HepG2 (cell line): Measurements from ENCODE around the gene RASGRF1. TPM values are rescaled to one million over a fixed set of nuclear protein-coding genes. Genes with fewer than 3 reads are reported as not detected.

Experiments
- CERS6 ChIP-seq: sonication (generic); formaldehyde crosslinking; IDR thresholded peaks from 2 replicates; pipeline ENCODE4 v1.5.0; 2020; ENCODE audit warnings: missing genetic modification reagents
- DMTF1 ChIP-seq: sonication (generic); formaldehyde crosslinking; IDR thresholded peaks from 2 replicates; pipeline ENCODE4 v1.4.0; 2020; ENCODE audit warnings: mild to moderate bottlenecking, missing genetic modification reagents
- DZIP1 ChIP-seq: sonication (generic); formaldehyde crosslinking; IDR thresholded peaks from 2 replicates; pipeline ENCODE4 v1.5.0; 2020; ENCODE audit warnings: mild to moderate bottlenecking, missing genetic modification reagents
- FOXP1 ChIP-seq, 2 experiments: fragments of 450-650 bp in 1 of 2; IDR thresholded peaks; 2 replicates each; pipeline ENCODE4 v1.6.1; 2017 to 2018; ENCODE audit warnings: antibody characterized with exemption in 1 of 2
- GATAD2A ChIP-seq: IDR thresholded peaks from 2 replicates; pipeline ENCODE4 v1.6.1; 2016
- HNRNPK ChIP-seq: fragments of 200-400 bp; formaldehyde crosslinking; IDR thresholded peaks from 2 replicates; pipeline ENCODE4 v1.6.1; 2018; ENCODE audit warnings: low read length, low read depth, moderate library complexity, mild to moderate bottlenecking; ENCODE audit not compliant: poor library complexity, severe bottlenecking
- ISL2 ChIP-seq: sonication (generic); formaldehyde crosslinking; IDR thresholded peaks from 2 replicates; pipeline ENCODE4 v1.5.0; 2020; ENCODE audit warnings: missing genetic modification reagents
- LRRFIP1 ChIP-seq: sonication (generic); formaldehyde crosslinking; conservative IDR thresholded peaks from 2 replicates; pipeline ENCODE4 v1.4.0; 2020; ENCODE audit warnings: missing genetic modification reagents
- MXD4 ChIP-seq: IDR thresholded peaks from 2 replicates; pipeline ENCODE4 v1.6.1; 2016; ENCODE audit warnings: mild to moderate bottlenecking, missing biosample characterization, missing genetic modification reagents
- NBN ChIP-seq: fragments of 450-650 bp; conservative IDR thresholded peaks from 2 replicates; pipeline ENCODE4 v1.6.1; 2017
- NCOA5 ChIP-seq: sonication (generic); formaldehyde crosslinking; IDR thresholded peaks from 2 replicates; pipeline ENCODE4 v1.4.0; 2020; ENCODE audit warnings: missing genetic modification reagents
- POGZ ChIP-seq: sonication (generic); formaldehyde crosslinking; IDR thresholded peaks from 2 replicates; pipeline ENCODE4 v1.4.0; 2020; ENCODE audit warnings: mild to moderate bottlenecking, missing genetic modification reagents
- SIN3A ChIP-seq: IDR thresholded peaks from 2 replicates; pipeline ENCODE4 v1.6.1; 2011; ENCODE audit warnings: low read depth, mild to moderate bottlenecking, control low read depth, low read length, borderline replicate concordance
- SPEN ChIP-seq: sonication (generic); formaldehyde crosslinking; IDR thresholded peaks from 2 replicates; pipeline ENCODE4 v1.5.1; 2020; ENCODE audit warnings: low read depth, mild to moderate bottlenecking, missing genetic modification reagents
- TCF12 ChIP-seq, 2 experiments: fragments of 450-650 bp in 1 of 2; sonication (generic) in 1 of 2; formaldehyde crosslinking in 1 of 2; IDR thresholded peaks; 2 replicates each; pipeline versions ENCODE4 v1.6.1 to v1.8.0; 2017 to 2022; ENCODE audit warnings: antibody characterized with exemption in 1 of 2, mild to moderate bottlenecking in 1 of 2, missing genetic modification reagents in 1 of 2, moderate library complexity in 1 of 2
- WIZ ChIP-seq: sonication (generic); formaldehyde crosslinking; IDR thresholded peaks from 2 replicates; pipeline ENCODE4 v1.5.1; 2020; ENCODE audit warnings: mild to moderate bottlenecking, missing genetic modification reagents
- ZBTB8A ChIP-seq: sonication (generic); formaldehyde crosslinking; IDR thresholded peaks from 2 replicates; pipeline ENCODE4 v1.4.0; 2020; ENCODE audit warnings: mild to moderate bottlenecking, low read depth, missing genetic modification reagents, borderline replicate concordance
- ZNF101 ChIP-seq: sonication (generic); formaldehyde crosslinking; IDR thresholded peaks from 2 replicates; pipeline ENCODE4 v1.4.0; 2020; ENCODE audit warnings: mild to moderate bottlenecking, low read depth, missing genetic modification reagents, borderline replicate concordance
- ZNF275 ChIP-seq: sonication (generic); formaldehyde crosslinking; IDR thresholded peaks from 2 replicates; pipeline ENCODE4 v1.8.0; 2022; ENCODE audit warnings: missing genetic modification reagents, mild to moderate bottlenecking, inconsistent platforms, borderline replicate concordance
- ZNF367 ChIP-seq: sonication (generic); formaldehyde crosslinking; IDR thresholded peaks from 2 replicates; pipeline ENCODE4 v1.4.0; 2020; ENCODE audit warnings: missing genetic modification reagents, borderline replicate concordance
- ZNF530 ChIP-seq: sonication (generic); formaldehyde crosslinking; IDR thresholded peaks from 2 replicates; pipeline ENCODE4 v1.5.0; 2020; ENCODE audit warnings: low read depth, mild to moderate bottlenecking, missing genetic modification reagents
- polyA plus RNA-seq, 8 experiments: library from polyadenylated mRNA; depleted of rRNA in 3 of 8; stranded (reverse) in 7 of 8; unstranded in 1 of 8; fragments of >200 nt; fragmentation: Illumina TruSeq in 4 of 8; extraction: Trizol in 4 of 8; gene quantifications; 2 replicates each; pipeline versions ENCODE4 v1.2.1 to v1.2.3, GENCODE V29; 2011 to 2016; ENCODE audit warnings: low read depth in 4 of 8, missing spikeins in 1 of 8, mixed read lengths in 1 of 8; ENCODE audit not compliant: insufficient read depth in 1 of 8
- total RNA-seq, 5 experiments: library from RNA; depleted of rRNA; stranded (reverse); fragments of >200 nt; fragmentation: Illumina TruSeq; extraction: Trizol; gene quantifications; 2 replicates each; pipeline ENCODE4 v1.2.3, GENCODE V29; 2016; ENCODE audit warnings: low read depth in 1 of 5

RASGRF1 gene
- total and polyA plus RNA-seq, 2 of the 13 experiments (the other 11 are each of a cell fraction or from before 2014, with no cell fraction given), result 0.55 to 3.0 TPM

- TF ChIP-seq CERS6 (CRISPR knock-in tag), result no peak
- no peak for TF ChIP-seq ZNF367
- TF ChIP-seq ZNF101 (CRISPR knock-in tag), result no peak
- TF ChIP-seq ZNF530 (CRISPR knock-in tag), result no peak
- TF ChIP-seq DZIP1 (CRISPR knock-in tag), result no peak
- TF ChIP-seq SPEN (CRISPR knock-in tag), result no peak
- TF ChIP-seq FOXP1 (IDR thresholded peaks at IDR 0.05), result 0 out of 2 replicates have a peak, but pooled peaks have one; percentile 25
- TF ChIP-seq FOXP1 (CRISPR knock-in tag; IDR thresholded peaks at IDR 0.05), result peak; percentile 75
- no peak for TF ChIP-seq ZNF275
- TF ChIP-seq TCF12 (IDR thresholded peaks at IDR 0.05), result no peak
- no peak for TF ChIP-seq TCF12 (CRISPR knock-in tag; IDR thresholded peaks at IDR 0.05)
- TF ChIP-seq WIZ (CRISPR knock-in tag), result no peak
- TF ChIP-seq SIN3A, result no peak
- no peak for TF ChIP-seq HNRNPK
- TF ChIP-seq ZBTB8A, result no peak
- no peak for TF ChIP-seq NBN
- no peak for TF ChIP-seq DMTF1 (CRISPR knock-in tag)
- TF ChIP-seq ISL2 (CRISPR knock-in tag), result peak; percentile 42; the same call in 1 of the 2 replicates
- TF ChIP-seq MXD4 (CRISPR knock-in tag), result no peak
- TF ChIP-seq LRRFIP1 (CRISPR knock-in tag), result no peak
- TF ChIP-seq GATAD2A (CRISPR knock-in tag), result peak; percentile 38; the same call in 1 of the 2 replicates
- peak; percentile 34; the same call in 1 of the 2 replicates for TF ChIP-seq POGZ (CRISPR knock-in tag)
- TF ChIP-seq NCOA5, result no peak
Observed at GRCh38 chr15:78951841-78952238, 138.7 kb downstream of the RASGRF1 start (continued).
